Endothelial cell of umbilical vein (primary cell): ENCODE measurements around the gene CNTN6. TPM values are rescaled to one million over a fixed set of nuclear protein-coding genes. Genes with fewer than 3 reads are reported as not detected.

Experiments
- BruUV-seq: library from RNA; stranded (reverse); fragments of 400-500 nt; replicated peaks from 2 replicates; lab custom pipeline; 2021; lab: Mats Ljungman, UMichigan
- CTCF ChIA-PET: fragments of 300-600, 350-600 bp; sonication (Branson Sonifier 250); formaldehyde crosslinking; loops from one replicate; lab custom pipeline; 2021; ENCODE audit warnings: antibody characterized with exemption, inconsistent platforms; lab: Charles Lee
- POLR2A ChIA-PET: fragments of 300-600, 350-600 bp; sonication (Branson Sonifier 250); formaldehyde crosslinking; loops from one replicate; lab custom pipeline; 2021; ENCODE audit warnings: antibody characterized with exemption, inconsistent platforms; lab: Charles Lee
- DNase-seq: peaks from one replicate; pipeline ENCODE4 v3.0.0-alpha.2; 2011; ENCODE audit warnings: low read depth, low spot score
- FAIRE-seq: peaks from 2 replicates; lab custom pipeline; 2011; peaks lifted over from hg19 to GRCh38; lab: Jason Lieb, UNC
- H2AFZ ChIP-seq: 2 replicates; pipeline ENCODE4 v1.6.0; 2012; ENCODE audit warnings: low read depth, low read length, control low read depth, inconsistent platforms
- H3K27ac ChIP-seq: 2 replicates; pipeline ENCODE4 v1.5.1; 2011; ENCODE audit warnings: low read depth, mild to moderate bottlenecking, control low read depth, low read length, moderate library complexity; ENCODE audit not compliant: insufficient read depth
- H3K27me3 ChIP-seq, 2 experiments: 2 replicates each; pipeline versions ENCODE4 v1.6.0 to v1.6.1; 2011; ENCODE audit warnings: low read length in 2 of 2, mixed read lengths in 1 of 2; ENCODE audit not compliant: control insufficient read depth in 2 of 2, insufficient read depth in 2 of 2
- H3K36me3 ChIP-seq, 2 experiments: 2 replicates in 1 of 2; 3 replicates in 1 of 2; pipeline ENCODE4 v1.5.1; 2011; ENCODE audit warnings: low read length in 2 of 2, mild to moderate bottlenecking in 1 of 2, moderate library complexity in 1 of 2; ENCODE audit not compliant: control insufficient read depth in 2 of 2, insufficient read depth in 2 of 2; ENCODE audit errors: extremely low read depth in 1 of 2
- H3K4me1 ChIP-seq: 3 replicates; pipeline ENCODE4 v1.5.1; 2011; ENCODE audit warnings: mild to moderate bottlenecking, low read length; ENCODE audit not compliant: control insufficient read depth, insufficient read depth; ENCODE audit errors: extremely low read depth
- H3K4me2 ChIP-seq: 2 replicates; pipeline ENCODE4 v1.6.1; 2011; ENCODE audit warnings: low read length, control low read depth, mixed read lengths; ENCODE audit not compliant: insufficient read depth
- H3K4me3 ChIP-seq, 3 experiments: fragments of 200-600 bp in 1 of 3; sonication (generic), shearing (Covaris generic) in 1 of 3; replicated peaks in 1 of 3; 2 replicates each; pipeline ENCODE4 v1.5.1; 2011 to 2016; ENCODE audit warnings: control low read depth in 3 of 3, low read length in 3 of 3, mild to moderate bottlenecking in 2 of 3, inconsistent platforms in 1 of 3, low read depth in 1 of 3, moderate library complexity in 1 of 3; ENCODE audit not compliant: insufficient read depth in 1 of 3
- H3K79me2 ChIP-seq: 2 replicates; pipeline ENCODE4 v1.6.0; 2012; ENCODE audit warnings: low read length, inconsistent platforms; ENCODE audit not compliant: control insufficient read depth, insufficient read depth
- H3K9ac ChIP-seq: replicated peaks from 2 replicates; pipeline ENCODE3; 2011; ENCODE audit warnings: low read length, control low read depth; ENCODE audit not compliant: insufficient read depth; ENCODE audit errors: extremely low read depth
- H3K9me1 ChIP-seq: replicated peaks from 3 replicates; pipeline ENCODE4 v1.6.0; 2011; ENCODE audit warnings: mild to moderate bottlenecking, low read length; ENCODE audit not compliant: control insufficient read depth, insufficient read depth; ENCODE audit errors: extremely low read depth
- H3K9me3 ChIP-seq: replicated peaks from 2 replicates; pipeline ENCODE4 v1.5.1; 2012; ENCODE audit warnings: low read length, inconsistent platforms; ENCODE audit not compliant: control insufficient read depth, insufficient read depth
- H4K20me1 ChIP-seq: replicated peaks from 2 replicates; pipeline ENCODE3; 2011; ENCODE audit warnings: mild to moderate bottlenecking, low read length; ENCODE audit not compliant: control insufficient read depth, insufficient read depth; ENCODE audit errors: extremely low read depth
- EZH2 ChIP-seq: IDR thresholded peaks from 2 replicates; pipeline ENCODE4 v1.6.1; 2012; ENCODE audit warnings: borderline replicate concordance, low read depth, mild to moderate bottlenecking, moderate library complexity, low read length, inconsistent platforms; ENCODE audit not compliant: severe bottlenecking
- FOS ChIP-seq: IDR thresholded peaks from 2 replicates; pipeline ENCODE4 v1.6.1; 2011; ENCODE audit warnings: mild to moderate bottlenecking, low read length, moderate library complexity, borderline replicate concordance; ENCODE audit not compliant: insufficient read depth
- GATA2 ChIP-seq: IDR thresholded peaks from 2 replicates; pipeline ENCODE4 v1.7.0; 2011; ENCODE audit warnings: low read depth, mild to moderate bottlenecking, moderate library complexity, mixed read lengths, low read length; ENCODE audit not compliant: insufficient read length, insufficient read depth
- POLR2A ChIP-seq: IDR thresholded peaks from 2 replicates; pipeline ENCODE4 v1.6.1; 2012; ENCODE audit warnings: low read depth, mild to moderate bottlenecking, control low read depth, low read length
- POLR2AphosphoS5 ChIP-seq: IDR thresholded peaks from 2 replicates; pipeline ENCODE4 v1.6.1; 2012; ENCODE audit warnings: low read depth, mild to moderate bottlenecking, control low read depth, low read length, moderate library complexity; ENCODE audit not compliant: insufficient read depth
- dilution Hi-C: fragments of 300-500 bp; cut with MboI; formaldehyde crosslinking; loops from one replicate; pipeline ENCODE4 v1.15.0; 2019; ENCODE audit warnings: low sequenced_read_pairs; ENCODE audit not compliant: extremely low pct_ligation_motif_present
- intact Hi-C: fragments of 100-400 bp; cut with micrococcal nuclease; formaldehyde crosslinking; loops from one replicate; pipeline ENCODE4 v1.10.0; 2022
- polyA plus RNA-seq, 4 experiments: library from polyadenylated mRNA; depleted of rRNA in 3 of 4; stranded (reverse) in 3 of 4; unstranded in 1 of 4; fragments of >200 nt; gene quantifications; 2 replicates each; pipeline versions ENCODE4 v1.2.1 to v1.2.3, GENCODE V29; 2011 to 2012; ENCODE audit warnings: missing spikeins in 1 of 4
- total RNA-seq: library from RNA; stranded (reverse); gene quantifications from 2 replicates; pipeline ENCODE4 v1.2.3, GENCODE V29; 2021

CNTN6 gene
- total and polyA plus RNA-seq, 2 donors (not counting 3 experiments of a cell fraction or from before 2014, with no cell fraction given): not detected

- Histone ChIP-seq H3K4me2 (no peak overlapping the region), H3K9ac (no peak overlapping the region), H3K4me3 (no peak overlapping the region), H3K9me1 (no peaks in the 10 kb centered on the region), H3K27ac (no peak overlapping the region), H2AFZ (no peak overlapping the region), H3K27me3 (no peaks in the 10 kb centered on the region), H4K20me1 (no peaks in the 10 kb centered on the region), H3K9me3 (no peaks in the 10 kb centered on the region), H3K4me1 (no peaks in the 10 kb centered on the region), H3K36me3 (no peaks in the 10 kb centered on the region), H3K79me2 (no peaks in the 10 kb centered on the region)
- dilution Hi-C loops: no loop called here
- intact Hi-C loops: no loop called here
- DNase-seq: no peak
- no TSS peak for BruUV-seq
- TF ChIP-seq POLR2AphosphoS5 (no peak), GATA2 (no peak), EZH2 (no peak), FOS (no peak), POLR2A (no peak)
- POLR2A ChIA-PET: no interaction called here
- CTCF ChIA-PET: no interaction called here
- FAIRE-seq: no peak
Measured at GRCh38 chr3:1055870-1056269, 37.0 kb upstream of the CNTN6 start.

GRCh38 chr3:1056744-1057143 is 36.1 kb upstream of the CNTN6 start:
- ChIA-PET CTCF (no interaction called here), POLR2A (no interaction called here)
- intact Hi-C loops: no loop called here
- no TSS peak for BruUV-seq
- no peaks in the 10 kb centered on the region for H3K79me2 ChIP-seq
- TF ChIP-seq FOS (no peak), EZH2 (no peak)
- H3K27me3 ChIP-seq: no peaks in the 10 kb centered on the region
- H3K36me3 ChIP-seq: no peaks in the 10 kb centered on the region
- no peaks in the 10 kb centered on the region for H3K9me1 ChIP-seq
- H3K4me3 ChIP-seq: no peak overlapping the region
- no peak overlapping the region for H3K4me2 ChIP-seq
- no peak overlapping the region for H3K9ac ChIP-seq
- no peaks in the 10 kb centered on the region for H3K9me3 ChIP-seq
- H3K4me1 ChIP-seq: no peaks in the 10 kb centered on the region
- dilution Hi-C loops: no loop called here
- no peak overlapping the region for H2AFZ ChIP-seq
- no peaks in the 10 kb centered on the region for H4K20me1 ChIP-seq
- DNase-seq (no peak), FAIRE-seq (no peak)
- no peak overlapping the region for H3K27ac ChIP-seq
